GM18498 (cell line): ENCODE results near the gene COPB2.
A peak's percentile ranks its signal among the peaks of the same experiment; 100 is the strongest.
"Not testable (repeated sequence)": the region's sequence is repeated elsewhere in the genome, so short reads cannot be mapped to it uniquely, and the experiment has no call there.

Source experiments
- ATAC-seq: cut with Tn5 transposase; IDR thresholded peaks from one replicate; pipeline ENCODE4 v1.9.1; 2021; ENCODE audit warnings: mild to moderate bottlenecking, moderate library complexity; ENCODE audit not compliant: unreplicated experiment

COPB2 gene

DNA sequence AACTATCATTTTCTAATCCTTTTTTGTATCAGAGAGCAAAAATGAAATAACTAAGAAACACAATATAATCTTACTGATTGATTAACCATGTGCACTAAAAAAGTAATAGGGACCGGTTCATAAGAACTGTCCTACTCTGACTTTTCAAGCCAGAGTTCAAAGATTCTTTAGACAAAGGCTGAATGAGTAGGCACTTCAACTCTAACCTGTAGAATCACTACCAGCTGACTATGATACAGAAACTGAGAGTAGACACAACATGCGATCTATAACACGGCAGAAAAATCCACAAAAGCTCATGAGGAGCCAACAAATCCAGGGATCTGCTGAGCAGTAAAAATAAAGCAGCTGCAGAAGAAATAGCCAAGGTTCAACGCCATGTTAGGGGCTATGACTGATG is 8.9 kb downstream of the COPB2 start:
- ATAC-seq = no peak

DNA sequence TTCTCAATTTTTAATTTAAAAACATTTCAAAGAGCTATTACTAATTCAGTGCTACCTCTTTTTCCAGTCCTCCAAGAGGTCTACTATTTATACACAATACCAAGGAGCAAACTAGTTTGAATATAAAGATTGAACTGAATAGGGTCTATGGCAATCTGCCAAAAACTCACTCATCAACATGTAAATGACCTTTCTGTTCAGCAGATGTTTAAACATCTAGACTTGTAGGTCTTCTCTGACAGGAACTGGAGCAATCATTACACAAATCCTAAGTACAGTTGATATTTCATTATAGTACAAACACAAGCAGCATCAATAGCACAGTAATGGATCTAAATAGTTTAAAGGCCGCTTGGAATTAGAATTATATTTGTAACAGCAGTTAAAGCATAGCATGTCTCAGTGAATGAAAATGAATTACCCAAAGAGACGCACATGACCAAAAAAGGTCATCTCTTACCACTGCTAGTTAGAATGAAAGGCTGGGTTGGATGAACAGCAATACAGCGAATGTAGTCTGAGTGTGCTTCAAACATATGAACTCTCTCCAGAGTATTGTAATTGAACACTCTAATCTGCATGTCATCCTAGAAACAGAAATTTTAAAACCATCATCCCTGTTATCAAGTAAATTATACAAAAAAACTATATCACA is 10.7 kb downstream of the COPB2 start:
- no peak for ATAC-seq

DNA sequence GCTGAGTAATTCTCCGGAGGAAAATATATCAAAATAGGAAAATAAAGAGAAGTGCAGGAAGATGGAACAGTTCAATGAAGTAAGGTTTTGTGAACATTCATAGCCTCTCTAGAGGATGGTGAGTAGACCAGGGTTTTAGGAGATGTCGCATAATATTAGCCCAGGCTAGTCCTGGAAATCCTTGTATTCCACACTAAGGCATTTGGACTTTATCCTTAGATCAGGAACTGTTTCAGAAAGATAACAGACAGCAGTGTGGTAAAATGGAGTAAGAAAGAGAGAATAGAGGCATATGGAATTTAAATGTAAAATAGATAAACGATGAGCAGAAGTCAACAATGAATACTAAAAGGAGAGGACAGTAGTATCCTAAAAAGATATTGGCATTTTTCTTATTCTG is 12.1 kb downstream of the COPB2 start:
- no peak for ATAC-seq

DNA sequence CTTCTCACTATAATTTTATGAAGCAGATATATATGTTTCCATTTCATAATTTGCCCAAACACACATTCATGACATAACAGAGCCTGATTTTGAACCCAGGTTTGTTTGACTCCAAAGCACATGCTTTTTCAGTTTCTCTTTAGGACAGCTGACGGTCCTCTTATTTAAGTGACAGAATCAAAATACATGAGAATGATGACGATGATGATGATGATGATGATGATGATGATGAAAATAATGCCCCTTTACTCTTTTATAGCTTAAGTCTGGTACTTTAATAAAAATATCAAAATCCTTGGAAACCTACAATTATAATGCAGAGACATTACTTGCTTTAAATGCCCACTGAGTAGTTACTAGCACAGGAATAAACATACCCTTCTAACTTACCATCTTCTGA is 15.3 kb downstream of the COPB2 start:
- no peak for ATAC-seq

DNA sequence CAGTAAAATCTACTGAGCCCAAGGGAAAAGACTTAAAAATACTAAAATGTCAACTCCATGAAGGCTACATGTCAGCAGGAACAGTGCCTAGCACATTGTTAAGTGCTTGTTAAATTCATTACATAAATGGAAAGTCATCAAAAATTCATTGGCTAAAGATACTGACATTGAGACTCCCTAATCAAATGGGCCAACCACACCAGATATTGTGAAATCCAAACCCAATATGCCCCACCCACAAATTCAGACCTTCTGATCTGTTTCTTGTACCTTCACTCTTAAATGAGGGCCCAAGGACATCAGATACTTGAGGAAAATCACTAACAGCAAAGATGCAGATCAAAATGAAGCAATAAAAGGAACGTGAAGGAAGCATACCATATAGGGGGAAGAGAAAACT is 24.9 kb downstream of the COPB2 start:
- ATAC-seq = no peak

DNA sequence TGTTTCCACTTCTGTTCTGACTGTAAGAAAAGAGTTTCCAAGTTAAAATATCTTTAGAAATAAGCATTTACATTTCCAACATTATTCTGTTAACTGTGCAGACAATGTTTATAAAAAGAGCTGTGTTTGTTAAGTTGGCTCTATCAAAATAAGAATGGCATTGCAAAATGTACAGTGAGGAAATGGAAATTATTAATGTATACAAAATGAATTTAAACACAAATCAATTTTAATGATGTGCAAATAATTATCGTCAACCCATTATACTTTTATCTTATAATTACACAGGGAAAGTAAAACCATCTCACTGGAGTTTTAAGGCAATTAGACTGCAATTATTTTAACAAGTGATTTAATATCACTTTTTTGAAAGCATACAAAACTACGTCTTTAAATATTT is 28.2 kb downstream of the COPB2 start:
- no peak for ATAC-seq

DNA sequence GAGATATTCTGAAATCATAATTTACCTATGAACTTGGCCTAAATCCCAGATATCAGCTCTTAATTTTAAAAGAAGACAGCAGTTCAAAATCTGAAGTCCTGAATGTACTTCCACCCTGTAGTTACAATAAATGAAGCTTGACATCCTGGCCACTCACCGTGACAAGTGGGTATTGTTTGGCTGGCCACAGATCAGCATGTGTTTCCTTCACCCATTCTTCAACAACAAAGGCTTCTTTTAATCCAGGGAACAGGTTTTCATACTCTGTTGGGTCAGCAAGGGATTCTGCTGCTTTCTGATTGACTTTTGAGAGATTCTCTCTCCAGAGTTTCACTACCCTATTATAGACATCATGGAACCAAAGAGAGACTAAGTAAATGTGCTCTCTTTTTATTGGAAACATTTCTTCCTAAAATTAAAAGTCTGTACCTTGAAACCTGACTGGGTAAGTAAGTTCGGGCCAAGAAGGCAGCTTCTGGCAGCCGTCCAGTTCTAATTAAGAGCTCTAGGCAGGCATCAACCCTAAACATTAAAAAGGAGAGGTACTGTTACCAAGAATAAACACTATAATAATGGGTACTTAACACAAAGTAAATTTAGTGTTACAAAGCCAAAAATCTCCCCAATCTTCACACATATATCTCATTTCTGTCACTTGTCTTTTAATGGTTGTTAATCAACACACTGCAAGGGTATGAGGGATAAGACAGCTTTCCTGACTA is 30.4 kb downstream of the COPB2 start:
- no peak for ATAC-seq

DNA sequence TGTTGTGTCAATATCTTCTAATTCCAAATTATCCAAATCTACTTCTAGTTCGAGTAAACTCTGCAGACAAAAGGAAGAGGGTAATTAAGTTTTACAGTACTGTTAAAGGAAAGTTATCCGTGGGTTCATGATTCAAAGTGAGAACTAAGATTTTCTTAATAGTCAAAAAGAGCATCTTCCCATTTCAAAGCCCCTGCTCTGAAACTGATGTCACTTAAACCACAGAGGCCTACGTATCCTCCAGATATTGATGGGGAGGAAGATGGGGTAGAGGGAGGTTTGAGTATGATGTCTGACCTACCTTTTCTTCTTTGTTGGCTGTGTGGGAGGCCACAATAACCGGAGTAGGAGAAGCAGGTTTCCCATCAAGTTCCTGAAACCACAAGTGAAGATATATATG is 31.5 kb downstream of the COPB2 start:
- no peak for ATAC-seq

DNA sequence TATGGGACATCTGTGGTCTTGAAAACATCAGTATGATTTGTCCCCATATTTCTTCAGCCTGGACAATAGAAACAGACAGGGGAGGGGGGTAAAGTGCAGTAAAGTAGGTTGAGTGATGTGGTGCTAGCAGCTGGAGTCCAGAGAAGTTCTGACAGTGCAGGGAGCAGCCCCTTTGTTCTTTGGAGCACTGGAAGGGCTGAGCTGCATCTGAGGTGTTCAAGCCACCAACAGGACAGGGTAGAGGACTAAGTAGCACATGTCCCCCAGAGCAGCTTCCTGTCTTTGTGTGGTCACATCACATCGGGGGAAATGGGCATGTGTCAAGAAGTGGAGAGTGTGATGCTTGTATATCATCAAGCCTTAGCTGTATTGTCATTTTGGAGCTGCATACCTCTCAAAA is 33.6 kb downstream of the COPB2 start:
- no peak for ATAC-seq

DNA sequence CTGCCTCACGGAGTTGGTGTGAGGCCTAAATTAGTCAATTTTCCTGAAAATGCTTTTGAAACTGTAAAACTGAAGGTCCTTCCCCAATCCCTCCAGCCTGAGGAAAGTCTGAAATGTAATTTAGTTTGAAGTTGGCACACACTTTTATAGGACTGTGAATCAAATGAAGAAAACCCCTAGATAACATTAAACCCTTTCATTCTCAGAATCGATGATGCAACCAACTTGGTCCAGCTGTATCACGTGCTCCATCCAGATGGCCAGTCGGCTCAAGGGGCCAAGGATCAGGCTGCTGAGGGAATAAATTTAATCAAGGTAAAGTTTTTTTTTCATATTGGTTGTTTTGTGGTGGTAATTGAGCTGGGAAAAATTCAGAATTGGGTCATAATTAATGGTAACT is 34.0 kb downstream of the COPB2 start:
- no peak for ATAC-seq

DNA sequence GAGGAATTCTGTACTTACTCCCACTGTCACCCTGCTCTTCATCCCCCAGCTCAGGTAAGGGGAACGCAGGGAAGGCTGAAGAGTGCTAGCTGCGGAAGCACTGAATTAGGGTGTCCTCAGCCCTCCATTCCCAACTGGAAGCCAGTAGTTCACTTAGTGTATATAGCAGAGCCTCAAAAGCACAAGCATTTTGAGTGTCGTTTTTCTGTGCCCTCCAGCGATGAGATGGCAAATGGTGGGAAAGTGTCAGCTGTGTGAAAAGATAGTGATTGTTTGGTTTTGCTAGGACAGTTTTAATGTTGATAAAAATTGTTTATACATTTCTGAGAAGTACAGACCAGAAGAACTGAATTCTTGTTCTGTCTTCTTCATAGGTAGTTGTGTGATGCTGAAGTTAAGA is 34.8 kb downstream of the COPB2 start:
- ATAC-seq = no peak

DNA sequence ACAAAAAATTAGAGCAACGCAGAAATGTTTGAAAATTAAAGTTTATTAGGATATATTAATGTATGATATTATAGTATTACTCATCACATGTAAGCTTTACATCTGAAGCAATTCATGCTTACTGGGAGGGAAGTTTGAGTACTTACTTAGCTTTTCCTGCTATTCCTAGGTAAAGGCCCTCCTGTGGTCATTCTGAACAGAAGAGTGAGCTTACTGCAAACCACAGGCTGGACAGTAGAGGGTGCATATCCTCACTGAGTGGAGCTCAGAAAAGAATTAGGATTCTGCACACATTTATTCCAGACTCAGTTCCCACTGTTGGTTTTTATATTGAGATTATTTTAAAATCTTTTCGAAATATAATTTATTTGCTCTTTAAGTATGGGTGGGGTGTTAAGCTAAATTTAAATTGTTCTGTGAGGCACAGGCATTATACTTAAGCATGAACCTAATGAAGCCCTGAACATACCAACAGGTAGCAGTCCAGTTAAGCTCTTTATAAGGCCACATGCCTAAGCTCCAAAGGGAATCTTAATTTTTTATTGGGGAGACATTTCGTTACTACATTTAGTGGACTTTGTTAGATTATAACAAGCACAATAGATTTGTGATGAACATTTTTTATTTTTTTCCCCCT is 35.4 kb downstream of the COPB2 start:
- peak; percentile 57 for ATAC-seq

DNA sequence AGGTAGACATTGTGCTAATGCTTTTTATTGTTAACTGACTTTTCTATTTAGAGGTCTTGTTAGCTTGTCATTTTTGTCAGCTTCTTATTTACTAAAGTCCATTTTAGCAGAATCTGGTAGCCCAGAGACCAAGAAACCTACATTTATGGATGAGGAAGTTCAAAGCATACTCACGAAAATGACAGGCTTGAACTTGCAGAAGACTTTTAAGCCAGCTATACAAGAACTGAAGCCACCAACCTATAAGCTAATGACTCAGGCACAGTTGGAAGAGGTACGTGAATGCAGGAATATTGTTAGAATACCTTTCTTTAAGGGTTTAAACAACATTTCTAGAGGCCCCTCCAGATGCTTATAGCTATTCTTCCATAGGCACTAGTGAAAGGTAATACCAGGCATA is 42.7 kb downstream of the COPB2 start:
- no peak for ATAC-seq

DNA sequence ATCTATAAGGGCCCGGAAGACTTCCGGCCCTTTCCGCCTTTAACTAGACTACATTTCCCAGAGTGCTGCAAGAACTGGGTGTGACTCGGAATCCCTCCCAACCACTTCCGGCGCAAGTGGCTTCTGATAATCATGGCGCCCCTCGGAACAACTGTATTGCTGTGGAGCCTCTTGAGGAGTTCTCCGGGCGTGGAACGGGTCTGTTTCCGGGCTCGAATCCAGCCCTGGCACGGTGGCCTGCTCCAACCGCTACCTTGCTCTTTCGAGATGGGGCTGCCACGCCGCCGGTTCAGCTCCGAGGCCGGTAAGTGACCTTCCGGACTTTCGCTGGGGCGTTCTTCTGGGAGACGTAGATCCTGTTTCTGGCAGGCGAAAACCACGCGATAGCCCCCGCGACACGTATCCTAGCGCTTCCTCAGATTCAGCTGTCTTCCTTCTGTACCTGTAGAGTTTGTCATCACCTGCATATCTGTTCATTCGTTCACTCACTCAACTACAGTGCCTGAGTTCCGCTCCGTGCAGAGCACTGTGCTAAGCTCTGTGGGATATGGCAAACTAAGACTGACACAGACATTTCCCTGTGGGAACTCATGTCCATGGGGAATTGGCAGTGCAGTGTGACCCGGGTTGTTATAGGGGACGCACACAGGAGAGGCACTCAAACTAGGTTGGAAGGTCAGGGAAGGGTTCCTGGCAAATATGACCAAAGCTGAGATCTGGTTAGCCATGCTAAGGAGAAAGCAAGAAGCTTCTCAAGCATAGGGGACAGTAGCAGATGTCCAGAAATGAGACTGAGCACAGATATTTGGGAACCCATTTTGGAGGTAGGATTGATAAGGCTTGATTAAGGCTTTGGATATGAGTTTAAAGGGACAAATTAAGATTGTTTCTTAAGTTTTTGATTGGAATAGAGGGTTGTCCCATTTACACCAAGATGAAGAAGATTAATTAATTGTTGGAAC is 45.3 kb downstream of the COPB2 start, which contains the start of gene MRPS22:
Gene MRPS22, plus strand, starts transcription at position 126 of the 962 bp plus-strand sequence. Its CDS starts 7 bp downstream, at position 133.
- peak; percentile 98 for ATAC-seq

DNA sequence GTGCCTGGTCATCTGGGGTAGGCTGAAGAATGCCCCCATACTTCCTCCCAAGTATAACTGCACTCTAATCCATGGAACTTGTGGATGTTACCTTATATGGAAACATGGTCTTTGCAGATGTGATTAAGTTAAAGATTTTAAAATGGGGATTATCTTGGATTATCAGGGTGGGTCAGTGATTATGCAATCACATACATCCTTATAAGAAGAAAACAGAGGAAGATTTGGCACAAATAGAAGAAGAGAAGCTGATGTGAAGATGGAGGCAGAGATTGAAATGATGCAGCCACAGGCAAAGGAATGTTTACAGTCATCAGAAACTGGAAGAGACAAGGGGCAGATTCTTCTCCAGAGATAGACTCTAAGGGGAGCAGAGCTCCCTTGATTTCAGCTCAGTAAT is 47.4 kb downstream of the COPB2 start:
- ATAC-seq = no peak

DNA sequence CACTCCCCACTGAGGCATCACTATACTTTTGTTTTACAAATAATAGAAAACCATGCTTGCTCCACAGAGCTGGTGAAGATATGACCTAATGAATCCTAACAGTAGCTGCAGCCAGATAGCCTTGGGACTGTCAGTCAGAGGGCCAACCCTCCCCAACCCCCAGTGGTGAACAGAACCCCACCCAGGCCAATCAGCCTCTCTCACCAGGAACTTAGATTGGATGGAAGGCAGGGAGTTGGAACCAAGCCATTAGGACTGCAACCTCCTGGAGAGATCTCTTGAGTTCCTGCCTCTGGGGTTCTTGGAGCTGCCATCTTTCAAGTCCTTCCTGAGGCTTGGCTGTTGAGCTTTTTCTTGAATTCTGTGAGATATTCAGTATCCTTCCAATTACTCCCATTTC is 48.7 kb downstream of the COPB2 start:
- no peak for ATAC-seq

DNA sequence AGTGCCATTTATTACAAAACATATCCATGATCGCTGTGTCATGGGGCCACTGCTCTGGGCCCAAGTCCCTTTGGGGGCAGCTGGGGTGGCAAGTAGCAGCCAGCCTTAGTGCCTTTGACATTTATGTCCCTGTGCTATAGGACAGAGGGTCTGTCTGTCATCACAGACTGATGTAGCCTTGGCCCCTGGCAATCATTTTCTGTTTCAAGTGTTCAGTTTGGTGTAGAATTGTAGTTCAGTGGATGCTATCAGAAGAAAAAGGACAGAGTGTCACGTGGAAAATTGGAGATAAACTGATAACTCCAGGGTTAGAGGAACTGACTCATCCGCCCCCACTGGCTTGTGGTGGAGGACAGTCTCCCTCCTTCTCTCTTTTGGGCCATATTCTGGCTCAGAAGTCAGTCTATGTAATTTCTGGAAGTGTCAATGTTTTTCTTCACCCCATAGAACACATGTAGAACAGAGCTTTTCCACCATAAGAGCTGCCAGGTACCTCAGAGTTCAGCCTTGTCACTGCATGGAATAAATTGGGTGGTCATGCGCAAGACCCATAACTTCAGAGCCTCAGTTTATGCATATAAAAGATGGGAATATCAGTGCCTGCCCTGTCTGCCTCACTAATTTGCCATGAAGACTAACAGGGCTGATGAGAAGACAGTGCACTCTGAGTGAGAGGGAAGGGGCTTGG is 50.1 kb downstream of the COPB2 start:
- ATAC-seq = no peak

DNA sequence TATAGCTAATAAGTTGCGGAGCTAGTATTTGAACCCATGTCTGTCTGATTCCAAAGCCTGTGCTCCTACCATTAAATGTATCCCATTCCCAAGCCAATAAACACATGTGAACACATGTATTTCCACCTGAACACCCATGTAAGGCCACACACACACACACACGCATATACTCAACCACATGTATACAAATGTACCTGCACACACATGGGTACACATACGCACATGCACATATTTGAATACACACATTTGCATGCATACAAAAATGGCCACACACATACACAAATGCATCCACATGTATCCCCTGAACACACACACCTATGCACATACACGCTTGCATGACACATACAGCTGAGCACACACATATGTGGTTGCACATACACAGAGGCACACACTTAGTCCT is 51.0 kb downstream of the COPB2 start:
- ATAC-seq = no peak

DNA sequence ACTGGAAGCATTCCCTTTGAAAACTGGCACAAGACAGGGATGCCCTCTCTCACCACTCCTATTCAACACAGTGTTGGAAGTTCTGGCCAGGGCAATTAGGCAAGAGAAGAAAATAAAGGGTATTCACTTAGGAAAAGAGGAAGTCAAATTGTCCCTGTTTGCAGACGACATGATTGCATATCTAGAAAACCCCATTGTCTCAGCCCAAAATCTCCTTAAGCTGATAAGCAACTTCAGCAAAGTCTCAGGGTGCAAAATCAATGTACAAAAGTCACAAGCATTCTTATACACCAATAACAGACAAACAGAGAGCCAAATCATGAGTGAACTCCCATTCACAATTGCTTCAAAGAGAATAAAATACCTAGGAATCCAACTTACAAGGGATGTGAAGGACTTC is 54.8 kb downstream of the COPB2 start:
- not testable (repeated sequence) for ATAC-seq

DNA sequence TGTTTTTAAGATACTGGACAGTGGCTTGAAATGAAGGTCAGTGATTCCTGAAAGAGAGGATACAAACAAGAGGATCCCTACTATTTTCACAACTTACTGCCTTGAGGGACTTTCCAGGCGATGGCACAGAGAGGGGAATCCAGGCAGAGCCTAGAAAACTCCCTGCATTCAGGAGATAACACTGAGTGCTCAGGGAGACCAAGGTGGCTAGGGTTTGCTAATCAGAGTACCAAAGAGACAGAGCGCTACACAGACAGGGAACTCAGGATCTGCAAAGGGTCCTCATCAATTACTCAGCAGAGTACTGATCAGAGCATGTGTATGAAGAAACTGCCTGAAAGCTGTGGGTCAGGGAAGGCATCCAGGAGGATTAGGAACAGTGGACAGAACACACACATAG is 57.4 kb downstream of the COPB2 start:
- no peak for ATAC-seq
